Upper lobe of left lung (tissue), 6 donors: Measurements from ENCODE around the gene SLC23A3. TPM values are rescaled to one million over a fixed set of nuclear protein-coding genes. Genes with fewer than 3 reads are reported as not detected.

Source experiments
- ATAC-seq, 2 donors: fragments of 200-7000 bp; cut with Tn5 transposase; one replicate each; pipeline ENCODE4 v1.9.1; 2022; ENCODE audit warnings: mild to moderate bottlenecking in 2 of 2, moderate library complexity in 2 of 2; ENCODE audit not compliant: low FRiP score in 2 of 2
- DNase-seq, 2 donors: peaks; one replicate each; pipeline ENCODE4 v3.0.0-alpha.2; 2019 to 2020
- H3K27ac ChIP-seq, 4 donors: fragments of 200-600 bp; sonication (generic); one replicate each; pipeline ENCODE4 v1.5.1; 2016 to 2019
- H3K27me3 ChIP-seq, 4 donors: fragments of 200-600 bp; sonication (generic); one replicate each; pipeline ENCODE4 v1.5.1; 2017 to 2019
- H3K36me3 ChIP-seq, 4 donors: fragments of 200-600 bp; sonication (generic); one replicate each; pipeline ENCODE4 v1.5.1; 2016 to 2019
- H3K4me1 ChIP-seq, 4 donors: fragments of 200-600 bp; sonication (generic); one replicate each; pipeline ENCODE4 v1.5.1; 2018 to 2019
- H3K4me3 ChIP-seq, 4 donors: fragments of 200-600 bp; sonication (generic); one replicate each; pipeline ENCODE4 v1.5.1; 2017 to 2019; ENCODE audit warnings: mild to moderate bottlenecking in 2 of 4, moderate library complexity in 1 of 4
- H3K9me3 ChIP-seq, 4 donors: fragments of 200-600 bp; sonication (generic); one replicate each; pipeline ENCODE4 v1.5.1; 2018 to 2019
- CTCF ChIP-seq, 6 experiments: fragments of 450-650 bp in 4 of 6; fragments of 200-600 bp in 2 of 6; sonication (generic) in 2 of 6; IDR thresholded peaks; one replicate each; pipeline ENCODE4 v1.5.1; 2016 to 2019; ENCODE audit warnings: antibody characterized with exemption in 6 of 6
- EP300 ChIP-seq, 4 donors: sonication (generic); formaldehyde crosslinking; IDR thresholded peaks; one replicate each; pipeline ENCODE4 v1.5.1; 2017; ENCODE audit warnings: antibody characterized with exemption in 4 of 4, control low read depth in 2 of 4
- POLR2A ChIP-seq, 4 donors: fragments of 450-650 bp; IDR thresholded peaks; one replicate each; pipeline ENCODE4 v1.5.1; 2016 to 2017; ENCODE audit warnings: antibody characterized with exemption in 4 of 4, mild to moderate bottlenecking in 2 of 4
- POLR2AphosphoS5 ChIP-seq, 2 donors: sonication (generic); formaldehyde crosslinking; IDR thresholded peaks; one replicate each; pipeline ENCODE4 v1.5.1; 2017; ENCODE audit warnings: antibody characterized with exemption in 2 of 2
- WGBS, 2 donors: methylation state at CpG; one replicate each; pipeline ENCODE4 v1.1.5; 2017 to 2018; 5-methylcytosine and 5-hydroxymethylcytosine counted together
- total RNA-seq, 6 donors: library from RNA; depleted of rRNA in 4 of 6; stranded (reverse); fragments of >200 nt in 4 of 6; gene quantifications; one replicate each; pipeline versions ENCODE4 v1.1.0 to v1.2.1, GENCODE V29; 2016 to 2021
- donor health status: DM: no; HTN: no; CAD: no; lungs with moderate emphysema.
- donor health status: DM: no; HTN: yes; CAD: no; lungs with severe emphysema.

Gene SLC23A3
- total RNA-seq, 6 donors from 2014 or later, result 0.33 to 6.3 (median 2.6) TPM

GRCh38 chr2:219184121-219184520, 14.3 kb upstream of the SLC23A3 start:
- Histone ChIP-seq H3K9me3 (no peaks in the 10 kb centered on the region), H3K4me3 (no peak overlapping the region), H3K27me3 (no peaks in the 10 kb centered on the region), H3K36me3 (peaks cover 22 to 55% (median 44%) of the 10 kb centered on the region in 4 donors), H3K4me1 (peaks cover 5 to 10% (median 7%) of the 10 kb centered on the region in 4 donors), H3K27ac (no peak overlapping the region)
- TF ChIP-seq POLR2A (IDR thresholded peaks at IDR 0.05) (no peak), POLR2AphosphoS5 (IDR thresholded peaks at IDR 0.05) (no peak), CTCF (IDR thresholded peaks at IDR 0.05) (no peak), EP300 (IDR thresholded peaks at IDR 0.05) (no peak)
- 88 to 96% methylated on average over 2 of the region's 2 CpGs for WGBS, 2 donors
- no peak for ATAC-seq
- no peak for DNase-seq

DNA sequence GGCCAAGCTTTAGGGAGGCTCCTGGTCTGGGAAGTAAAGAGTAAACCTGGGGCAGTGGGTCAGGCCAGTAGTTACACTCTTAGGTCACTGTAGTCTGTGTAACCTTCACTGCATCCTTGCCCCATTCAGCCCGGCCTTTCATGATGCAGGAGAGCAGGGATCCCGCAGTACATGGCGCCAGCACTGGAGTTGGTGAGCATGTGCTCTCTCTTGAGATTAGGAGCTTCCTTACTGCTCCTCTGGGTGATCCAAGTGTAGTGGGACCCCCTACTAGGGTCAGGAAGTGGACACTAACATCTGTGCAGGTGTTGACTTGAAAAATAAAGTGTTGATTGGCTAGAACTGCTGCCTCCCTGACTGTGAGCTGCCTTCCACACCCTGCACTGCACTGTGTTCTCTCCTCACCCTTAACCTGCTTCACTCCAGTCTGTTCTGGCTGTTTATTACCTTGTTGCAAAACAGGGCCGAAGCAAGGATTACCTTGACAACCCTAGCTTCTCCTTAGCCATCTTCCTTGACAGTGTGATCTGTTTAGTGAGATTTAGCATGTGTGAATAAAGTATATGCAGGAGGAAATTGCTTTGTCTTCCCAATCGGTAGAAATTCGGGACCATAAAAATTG, 13.4 kb upstream of the SLC23A3 start:
- 92 to 94% methylated on average over 4 to 6 of the region's 6 CpGs for WGBS, 2 donors
- Histone ChIP-seq H3K27ac (no peak overlapping the region), H3K27me3 (no peaks in the 10 kb centered on the region), H3K36me3 (peaks cover 22 to 55% (median 44%) of the 10 kb centered on the region in 4 donors), H3K4me3 (no peak overlapping the region), H3K4me1 (peaks cover 12 to 17% (median 13%) of the 10 kb centered on the region in 4 donors), H3K9me3 (no peaks in the 10 kb centered on the region)
- no peak for ATAC-seq
- DNase-seq, result no peak
- TF ChIP-seq POLR2AphosphoS5 (IDR thresholded peaks at IDR 0.05), result no peak
- TF ChIP-seq EP300 (IDR thresholded peaks at IDR 0.05), result no peak
- no peak for TF ChIP-seq POLR2A (IDR thresholded peaks at IDR 0.05)
- no peak for TF ChIP-seq CTCF (IDR thresholded peaks at IDR 0.05)

DNA sequence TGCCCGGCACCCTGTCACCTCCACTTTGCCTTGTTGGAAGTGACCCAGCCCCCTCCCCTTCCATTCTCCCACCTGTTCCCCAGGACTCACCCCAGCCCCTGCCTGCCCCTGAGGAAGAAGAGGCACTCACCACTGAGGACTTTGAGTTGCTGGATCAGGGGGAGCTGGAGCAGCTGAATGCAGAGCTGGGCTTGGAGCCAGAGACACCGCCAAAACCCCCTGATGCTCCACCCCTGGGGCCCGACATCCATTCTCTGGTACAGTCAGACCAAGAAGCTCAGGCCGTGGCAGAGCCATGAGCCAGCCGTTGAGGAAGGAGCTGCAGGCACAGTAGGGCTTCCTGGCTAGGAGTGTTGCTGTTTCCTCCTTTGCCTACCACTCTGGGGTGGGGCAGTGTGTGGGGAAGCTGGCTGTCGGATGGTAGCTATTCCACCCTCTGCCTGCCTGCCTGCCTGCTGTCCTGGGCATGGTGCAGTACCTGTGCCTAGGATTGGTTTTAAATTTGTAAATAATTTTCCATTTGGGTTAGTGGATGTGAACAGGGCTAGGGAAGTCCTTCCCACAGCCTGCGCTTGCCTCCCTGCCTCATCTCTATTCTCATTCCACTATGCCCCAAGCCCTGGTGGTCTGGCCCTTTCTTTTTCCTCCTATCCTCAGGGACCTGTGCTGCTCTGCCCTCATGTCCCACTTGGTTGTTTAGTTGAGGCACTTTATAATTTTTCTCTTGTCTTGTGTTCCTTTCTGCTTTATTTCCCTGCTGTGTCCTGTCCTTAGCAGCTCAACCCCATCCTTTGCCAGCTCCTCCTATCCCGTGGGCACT, 12.7 kb upstream of the SLC23A3 start:
- H3K36me3 ChIP-seq, result peaks cover 22 to 55% (median 44%) of the 10 kb centered on the region in 4 donors
- ATAC-seq, result peak in 1 of 2 donors; percentile 38

DNA sequence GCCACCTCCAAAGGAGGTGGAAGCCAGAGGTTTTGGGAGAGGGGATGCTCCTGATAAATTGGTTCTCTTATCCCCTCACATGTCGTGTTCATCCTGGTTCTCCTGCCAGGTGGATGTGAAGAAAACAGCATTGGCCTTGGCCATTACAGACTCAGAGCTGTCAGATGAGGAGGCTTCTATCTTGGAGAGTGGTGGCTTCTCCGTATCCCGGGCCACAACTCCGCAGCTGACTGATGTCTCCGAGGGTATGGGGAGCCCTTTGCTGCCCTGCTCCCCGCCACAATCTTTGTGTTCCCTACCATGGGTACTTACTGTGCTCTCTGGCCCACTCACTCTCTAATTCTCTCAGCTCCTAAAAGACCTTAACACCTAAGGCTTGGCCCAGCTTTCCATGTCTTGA, 11.7 kb upstream of the SLC23A3 start:
- Histone ChIP-seq H3K4me3 (no peak overlapping the region), H3K4me1 (peaks cover 12 to 17% (median 13%) of the 10 kb centered on the region in 4 donors), H3K9me3 (no peaks in the 10 kb centered on the region), H3K27ac (peak overlapping the region in 1 of 4 donors; percentile 47), H3K27me3 (no peaks in the 10 kb centered on the region), H3K36me3 (peaks cover 22 to 55% (median 44%) of the 10 kb centered on the region in 4 donors)
- no peak for ATAC-seq
- 93% methylated on average over 6 of the region's 6 CpGs for WGBS, 2 donors
- DNase-seq, result no peak
- TF ChIP-seq EP300 (IDR thresholded peaks at IDR 0.05) (no peak), CTCF (IDR thresholded peaks at IDR 0.05) (no peak), POLR2A (IDR thresholded peaks at IDR 0.05) (no peak), POLR2AphosphoS5 (IDR thresholded peaks at IDR 0.05) (no peak)

More for the DNA sequence above, 12.7 kb upstream of the SLC23A3 start:
- H3K9me3 ChIP-seq, result no peaks in the 10 kb centered on the region
- H3K27ac ChIP-seq, result peak overlapping the region in 1 of 4 donors; percentile 47
- H3K4me3 ChIP-seq, result no peak overlapping the region
- H3K4me1 ChIP-seq, result peaks cover 12 to 17% (median 13%) of the 10 kb centered on the region in 4 donors
- TF ChIP-seq EP300 (IDR thresholded peaks at IDR 0.05) (no peak), POLR2A (IDR thresholded peaks at IDR 0.05) (no peak), POLR2AphosphoS5 (IDR thresholded peaks at IDR 0.05) (no peak), CTCF (IDR thresholded peaks at IDR 0.05) (no peak)
- DNase-seq, result peak in 1 of 2 donors; percentile 51
- 65 to 69% methylated on average over 5 to 8 of the region's 8 CpGs for WGBS, 2 donors
- H3K27me3 ChIP-seq, result no peaks in the 10 kb centered on the region
